Mucosa of descending colon (tissue), 3 donors: ENCODE results near the gene PILRA. TPM values are rescaled to one million over a fixed set of nuclear protein-coding genes. Genes with fewer than 3 reads are reported as not detected.

ENCODE experiments used
- ATAC-seq: fragments of 200-7000 bp; cut with Tn5 transposase; one replicate; pipeline ENCODE4 v1.9.1; 2020; ENCODE audit warnings: mild to moderate bottlenecking, moderate library complexity
- DNase-seq, 3 donors: peaks; one replicate each; pipeline ENCODE4 v3.0.0-alpha.2; 2020
- H3K36me3 ChIP-seq: fragments of 200-600 bp; one replicate; pipeline ENCODE4 v1.8.0; 2021; ENCODE audit warnings: low read depth, mild to moderate bottlenecking
- H3K4me1 ChIP-seq: fragments of 200-600 bp; one replicate; pipeline ENCODE4 v1.8.0; 2021; ENCODE audit warnings: low read depth, mild to moderate bottlenecking
- H3K4me3 ChIP-seq: fragments of 200-600 bp; one replicate; pipeline ENCODE4 v1.8.0; 2021; ENCODE audit warnings: mild to moderate bottlenecking
- H3K9me3 ChIP-seq: fragments of 200-600 bp; one replicate; pipeline ENCODE4 v1.8.0; 2021; ENCODE audit warnings: mild to moderate bottlenecking
- CTCF ChIP-seq: fragments of 200-600 bp; IDR thresholded peaks from one replicate; pipeline ENCODE4 v1.8.0; 2022; ENCODE audit warnings: antibody characterized with exemption, mild to moderate bottlenecking
- intact Hi-C, 2 donors: fragments of 100-400 bp; cut with DNase I in 1 of 2; cut with micrococcal nuclease in 1 of 2; formaldehyde crosslinking; loops; one replicate each; pipeline versions ENCODE4 v1.11.0 to v1.11.1; 2022; cut with DNase I, micrococcal nuclease
- total RNA-seq, 3 donors: library from RNA; stranded (reverse); fragmentation: NEBNext Ultra II Directional in 2 of 3; extraction: Animal tissue kit (Norgen Biotek cat#: 25700) in 2 of 3; gene quantifications; one replicate each; pipeline versions ENCODE4 v1.2.1 to v1.2.4, GENCODE V29; 2021 to 2023
- donor health status: DM: no; HTN: no; CAD: no; lungs with moderate emphysema.
- donor health status: DM: no; HTN: no; CAD: no.
- donor health status: DM: no; HTN: yes; CAD: no.

Gene PILRA
- total RNA-seq, 3 donors from 2014 or later, result 4.2 to 15.9 (median 7.8) TPM

GRCh38 chr7:100431286-100431735 lies 58.0 kb downstream of the PILRA start:
- DNase-seq (peak in 2 of 3 donors; percentile 47 to 62), ATAC-seq (no peak)
- peaks cover 38% of the 10 kb centered on the region for H3K4me1 ChIP-seq
- peaks cover 7% of the 10 kb centered on the region for H3K36me3 ChIP-seq
- intact Hi-C loops, result no loop called here
- no peak for TF ChIP-seq CTCF
- H3K9me3 ChIP-seq, result no peaks in the 10 kb centered on the region
- H3K4me3 ChIP-seq, result no peak overlapping the region

- TF ChIP-seq CTCF, result no peak
- intact Hi-C loops, result no loop called here
- H3K36me3 ChIP-seq, result peaks cover 7% of the 10 kb centered on the region
- DNase-seq (no peak), ATAC-seq (no peak)
- peaks cover 38% of the 10 kb centered on the region for H3K4me1 ChIP-seq
- no peak overlapping the region for H3K4me3 ChIP-seq
- H3K9me3 ChIP-seq, result no peaks in the 10 kb centered on the region
Observed at GRCh38 chr7:100432053-100432452, 58.8 kb downstream of the PILRA start.

GRCh38 chr7:100432621-100433275 lies 59.5 kb downstream of the PILRA start:
- intact Hi-C loops, result no loop called here

GRCh38 chr7:100433276-100433591 lies 59.9 kb downstream of the PILRA start:
- no peak overlapping the region for H3K4me3 ChIP-seq
- peaks cover 31% of the 10 kb centered on the region for H3K4me1 ChIP-seq
- ATAC-seq (no peak), DNase-seq (peak in 1 of 3 donors; percentile 15)
- peaks cover 7% of the 10 kb centered on the region for H3K36me3 ChIP-seq
- intact Hi-C loops, result no loop called here
- no peaks in the 10 kb centered on the region for H3K9me3 ChIP-seq
- no peak for TF ChIP-seq CTCF

More at GRCh38 chr7:100432621-100433275, 59.5 kb downstream of the PILRA start:
- TF ChIP-seq CTCF, result no peak
- DNase-seq (peak in 1 of 3 donors; percentile 24), ATAC-seq (no peak)
- H3K36me3 ChIP-seq, result peaks cover 7% of the 10 kb centered on the region
- H3K9me3 ChIP-seq, result no peaks in the 10 kb centered on the region
- no peak overlapping the region for H3K4me3 ChIP-seq
- H3K4me1 ChIP-seq, result peaks cover 36% of the 10 kb centered on the region

- peaks cover 31% of the 10 kb centered on the region for H3K4me1 ChIP-seq
- no peak for ATAC-seq
- peak in 1 of 3 donors; percentile 26 for DNase-seq
- no peaks in the 10 kb centered on the region for H3K9me3 ChIP-seq
- H3K4me3 ChIP-seq, result no peak overlapping the region
- H3K36me3 ChIP-seq, result peaks cover 7% of the 10 kb centered on the region
- no peak for TF ChIP-seq CTCF
- intact Hi-C loops, result no loop called here
Observed at GRCh38 chr7:100433592-100434296, 60.5 kb downstream of the PILRA start.
